Kidney (tissue), 22 donors: ENCODE results near the gene SIAH3. TPM values are rescaled to one million over a fixed set of nuclear protein-coding genes. Genes with fewer than 3 reads are reported as not detected.

Experiments
- DNase-seq, 5 donors: peaks; one replicate each; pipeline ENCODE4 v3.0.0-alpha.2; 2013 to 2020
- FAIRE-seq: peaks from 2 replicates; lab custom pipeline; 2012; peaks lifted over from hg19 to GRCh38; lab: Jason Lieb, UNC
- H3K27ac ChIP-seq, 2 donors: one replicate each; pipeline ENCODE4 v1.7.0; 2013; ENCODE audit warnings: low read depth in 2 of 2, low read length in 2 of 2, inconsistent platforms in 1 of 2
- H3K27me3 ChIP-seq: one replicate; pipeline ENCODE4 v1.7.1; 2013; ENCODE audit warnings: low read length, inconsistent platforms; ENCODE audit not compliant: control insufficient read depth, insufficient read depth
- H3K36me3 ChIP-seq, 3 donors: one replicate each; pipeline versions ENCODE4 v1.7.0 to v1.7.1; 2013; ENCODE audit warnings: low read length in 3 of 3, control low read depth in 1 of 3, inconsistent platforms in 1 of 3; ENCODE audit not compliant: insufficient read depth in 3 of 3, control insufficient read depth in 2 of 3
- H3K4me1 ChIP-seq, 3 donors: one replicate each; pipeline versions ENCODE4 v1.7.0 to v1.7.1; 2013; ENCODE audit warnings: low read length in 3 of 3, inconsistent platforms in 1 of 3, low read depth in 1 of 3; ENCODE audit not compliant: control insufficient read depth in 2 of 3, insufficient read depth in 2 of 3
- H3K4me3 ChIP-seq, 3 donors: one replicate each; pipeline versions ENCODE4 v1.7.0 to v1.8.1; 2013; ENCODE audit warnings: low read length in 3 of 3, control low read depth in 1 of 3, inconsistent platforms in 1 of 3
- H3K9ac ChIP-seq, 3 donors: one replicate each; pipeline versions ENCODE4 v1.7.0 to v1.7.1; 2013; ENCODE audit warnings: low read length in 3 of 3, control low read depth in 1 of 3, inconsistent platforms in 1 of 3
- H3K9me3 ChIP-seq, 3 donors: one replicate each; pipeline versions ENCODE4 v1.7.0 to v1.7.1; 2013; ENCODE audit warnings: low read length in 3 of 3, control low read depth in 1 of 3, inconsistent platforms in 1 of 3; ENCODE audit not compliant: control insufficient read depth in 2 of 3, insufficient read depth in 1 of 3
- CTCF ChIP-seq: IDR thresholded peaks from 3 replicates; pipeline ENCODE4 v1.5.1; 2012; ENCODE audit warnings: mild to moderate bottlenecking, moderate library complexity, borderline replicate concordance; ENCODE audit not compliant: insufficient read depth; ENCODE audit errors: extremely low read depth
- intact Hi-C: fragments of 100-400 bp; cut with DNase I; formaldehyde crosslinking; loops from one replicate; pipeline ENCODE4 v1.11.1; 2022
- long read RNA-seq, 10 donors: library from polyadenylated mRNA in 1 of 10; unstranded in 1 of 10; transcript quantifications; one replicate each; pipeline ENCODE4 v2.0.0 and lab custom pipeline, GENCODE V29; 2021 to 2026
- polyA plus RNA-seq: library from polyadenylated mRNA; stranded (reverse); fragments of 350-450 nt; fragmentation: Illumina TruSeq; extraction: RNeasy Lipid Tissue Mini Kit (QIAGEN cat#74804); gene quantifications from one replicate; pipeline ENCODE4 v1.2.3, GENCODE V29; 2014; ENCODE audit warnings: low read depth, low replicate concordance; ENCODE audit not compliant: insufficient read depth
- total RNA-seq: library from RNA; stranded (reverse); fragmentation: NEBNext Ultra II Directional; extraction: Animal tissue kit (Norgen Biotek cat#: 25700); gene quantifications from one replicate; pipeline ENCODE4 v1.2.1, GENCODE V29; 2021
- donor health status: control.
- donor health status: control.
- donor health status: control.
- donor health status: control.
- donor health status: control.
- donor health status: DM: yes; HTN: yes; CAD: no.
- donor health status: Normal renal cell carcinoma (clear cell type).

The SIAH3 gene
- total RNA-seq (0.03 TPM), polyA plus RNA-seq (0.41 TPM)
- long read RNA-seq, donor 1: 0 reads
- long read RNA-seq, donor 2, full-length matches to known transcripts: 1 of 1 reads
- long read RNA-seq, donor 2, partial matches to known transcripts: 0 of 1 reads
- long read RNA-seq, donor 2, other reads (novel, unspliced or antisense): 0 of 1 reads
- long read RNA-seq, donor 3: 0 reads
- long read RNA-seq, donor 4: 0 reads
- long read RNA-seq, donor 5: 0 reads
- long read RNA-seq, donor 6: 0 reads
- long read RNA-seq, donor 7, partial matches to known transcripts: 0 of 1 reads
- long read RNA-seq, donor 7, other reads (novel, unspliced or antisense): 1 of 1 reads
- long read RNA-seq, donor 8: 0 reads
- long read RNA-seq, donor 9, full-length matches to known transcripts: 1 of 1 reads
- long read RNA-seq, donor 9, partial matches to known transcripts: 0 of 1 reads
- long read RNA-seq, donor 9, other reads (novel, unspliced or antisense): 0 of 1 reads
- long read RNA-seq, donor 10, full-length matches to known transcripts: 1 of 1 reads
- long read RNA-seq, donor 10, partial matches to known transcripts: 0 of 1 reads
- long read RNA-seq, donor 10, other reads (novel, unspliced or antisense): 0 of 1 reads

- peaks cover 0 to 21% (median 16%) of the 10 kb centered on the region in 3 donors for H3K4me1 ChIP-seq
- peak within 1 kb of the TSS; percentile 40 to 56 (median 42) for H3K4me3 ChIP-seq
- TF ChIP-seq CTCF: no peak
- H3K9ac ChIP-seq: peak within 1 kb of the TSS; percentile 21 to 50 (median 31)
- H3K27ac ChIP-seq: no peak within 1 kb of the TSS
- no peaks in the 10 kb centered on the region for H3K36me3 ChIP-seq
- DNase-seq (peak in 3 of 5 donors; percentile 55 to 67 (median 66)), FAIRE-seq (no peak)
- no peaks in the 10 kb centered on the region for H3K9me3 ChIP-seq
- H3K27me3 ChIP-seq: no peaks in the 10 kb centered on the region
- intact Hi-C loops: no loop called here
Measured at GRCh38 chr13:45851171-45851921, at the start of gene SIAH3. Gene SIAH3 (minus strand): TSS chr13:45851753. CDS start chr13:45851629, 124 bp downstream.

GRCh38 chr13:45899406-45899805, 47.9 kb upstream of the SIAH3 start:
- intact Hi-C loops: no loop called here
- H3K27me3 ChIP-seq: no peaks in the 10 kb centered on the region
- H3K4me3 ChIP-seq: no peak overlapping the region
- no peak overlapping the region for H3K9ac ChIP-seq
- no peaks in the 10 kb centered on the region for H3K9me3 ChIP-seq
- no peaks in the 10 kb centered on the region for H3K4me1 ChIP-seq
- no peak for FAIRE-seq
- DNase-seq: peak in 2 of 5 donors; percentile 25 to 72
- no peaks in the 10 kb centered on the region for H3K36me3 ChIP-seq
- H3K27ac ChIP-seq: no peak overlapping the region
- TF ChIP-seq CTCF: no peak

- H3K4me3 ChIP-seq: no peak overlapping the region
- no peak overlapping the region for H3K27ac ChIP-seq
- DNase-seq (no peak), FAIRE-seq (no peak)
- no peak for TF ChIP-seq CTCF
- no peak overlapping the region for H3K9ac ChIP-seq
- H3K36me3 ChIP-seq: no peaks in the 10 kb centered on the region
- no peaks in the 10 kb centered on the region for H3K4me1 ChIP-seq
- no peaks in the 10 kb centered on the region for H3K27me3 ChIP-seq
- H3K9me3 ChIP-seq: no peaks in the 10 kb centered on the region
- intact Hi-C loops: no loop called here
Measured at GRCh38 chr13:45897562-45897961, 46.0 kb upstream of the SIAH3 start.
